ENCODE results near the gene VASP.

DNA sequence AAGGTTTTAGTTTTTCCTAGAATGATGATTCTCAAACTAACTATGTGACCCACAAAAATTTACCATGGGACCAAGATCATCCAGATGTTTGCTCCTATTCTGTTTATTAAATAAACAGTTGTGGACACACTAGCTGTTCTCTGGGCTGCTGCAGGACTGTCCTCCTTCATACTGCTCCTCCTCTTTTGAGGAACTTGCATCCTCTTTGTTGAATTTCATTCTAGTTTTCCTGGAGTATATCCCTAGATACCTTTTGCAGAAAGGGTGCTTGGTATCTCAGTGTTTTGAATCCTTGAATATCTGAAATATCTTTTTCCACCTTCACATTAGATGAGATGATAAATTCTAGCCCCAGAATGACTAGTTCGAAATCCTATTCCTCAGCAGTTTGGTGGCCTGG lies 24.1 kb downstream of the VASP start:
- no peak for TF ChIP-seq ZNF232 (CRISPR knock-in tag; IDR thresholded peaks at IDR 0.05; ENCODE audit: borderline replicate concordance)
- no peak for TF ChIP-seq TBP (CRISPR knock-in tag; IDR thresholded peaks at IDR 0.05)
- TF ChIP-seq, protein P1, sequence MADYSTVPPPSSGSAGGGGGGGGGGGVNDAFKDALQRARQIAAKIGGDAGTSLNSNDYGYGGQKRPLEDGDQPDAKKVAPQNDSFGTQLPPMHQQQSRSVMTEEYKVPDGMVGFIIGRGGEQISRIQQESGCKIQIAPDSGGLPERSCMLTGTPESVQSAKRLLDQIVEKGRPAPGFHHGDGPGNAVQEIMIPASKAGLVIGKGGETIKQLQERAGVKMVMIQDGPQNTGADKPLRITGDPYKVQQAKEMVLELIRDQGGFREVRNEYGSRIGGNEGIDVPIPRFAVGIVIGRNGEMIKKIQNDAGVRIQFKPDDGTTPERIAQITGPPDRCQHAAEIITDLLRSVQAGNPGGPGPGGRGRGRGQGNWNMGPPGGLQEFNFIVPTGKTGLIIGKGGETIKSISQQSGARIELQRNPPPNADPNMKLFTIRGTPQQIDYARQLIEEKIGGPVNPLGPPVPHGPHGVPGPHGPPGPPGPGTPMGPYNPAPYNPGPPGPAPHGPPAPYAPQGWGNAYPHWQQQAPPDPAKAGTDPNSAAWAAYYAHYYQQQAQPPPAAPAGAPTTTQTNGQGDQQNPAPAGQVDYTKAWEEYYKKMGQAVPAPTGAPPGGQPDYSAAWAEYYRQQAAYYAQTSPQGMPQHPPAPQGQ (CRISPR knock-in tag; IDR thresholded peaks at IDR 0.05; ENCODE audit: borderline replicate concordance): no peak
- TF ChIP-seq ZNF260 (CRISPR knock-in tag; IDR thresholded peaks at IDR 0.05; ENCODE audit: borderline replicate concordance, low read depth): no peak
- no peak for TF ChIP-seq SNRNP70 (IDR thresholded peaks at IDR 0.05; ENCODE audit: low read depth, low read length)
- no peak for TF ChIP-seq MXI1 (IDR thresholded peaks at IDR 0.05; ENCODE audit: borderline replicate concordance, low read depth, low read length)
- no peak for TF ChIP-seq TAF1 (CRISPR knock-in tag; IDR thresholded peaks at IDR 0.05)
- TF ChIP-seq ZNF431 (CRISPR knock-in tag; IDR thresholded peaks at IDR 0.05; ENCODE audit: borderline replicate concordance, low read depth): no peak
- TF ChIP-seq CBX1 (IDR thresholded peaks at IDR 0.05; ENCODE audit: low read depth): no peak
- TF ChIP-seq, protein P2, sequence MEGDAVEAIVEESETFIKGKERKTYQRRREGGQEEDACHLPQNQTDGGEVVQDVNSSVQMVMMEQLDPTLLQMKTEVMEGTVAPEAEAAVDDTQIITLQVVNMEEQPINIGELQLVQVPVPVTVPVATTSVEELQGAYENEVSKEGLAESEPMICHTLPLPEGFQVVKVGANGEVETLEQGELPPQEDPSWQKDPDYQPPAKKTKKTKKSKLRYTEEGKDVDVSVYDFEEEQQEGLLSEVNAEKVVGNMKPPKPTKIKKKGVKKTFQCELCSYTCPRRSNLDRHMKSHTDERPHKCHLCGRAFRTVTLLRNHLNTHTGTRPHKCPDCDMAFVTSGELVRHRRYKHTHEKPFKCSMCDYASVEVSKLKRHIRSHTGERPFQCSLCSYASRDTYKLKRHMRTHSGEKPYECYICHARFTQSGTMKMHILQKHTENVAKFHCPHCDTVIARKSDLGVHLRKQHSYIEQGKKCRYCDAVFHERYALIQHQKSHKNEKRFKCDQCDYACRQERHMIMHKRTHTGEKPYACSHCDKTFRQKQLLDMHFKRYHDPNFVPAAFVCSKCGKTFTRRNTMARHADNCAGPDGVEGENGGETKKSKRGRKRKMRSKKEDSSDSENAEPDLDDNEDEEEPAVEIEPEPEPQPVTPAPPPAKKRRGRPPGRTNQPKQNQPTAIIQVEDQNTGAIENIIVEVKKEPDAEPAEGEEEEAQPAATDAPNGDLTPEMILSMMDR (CRISPR knock-in tag; IDR thresholded peaks at IDR 0.05): no peak
- no peak for TF ChIP-seq FOXK1 (CRISPR knock-in tag; IDR thresholded peaks at IDR 0.05; ENCODE audit: borderline replicate concordance, low read depth)
- TF ChIP-seq BCLAF1 (IDR thresholded peaks at IDR 0.05): no peak
- no peak for TF ChIP-seq ZNF12 (CRISPR knock-in tag; IDR thresholded peaks at IDR 0.05)
